ENCODE data around the gene PPP2R5C.

The PPP2R5C gene

GRCh38 chr14:101814934-101815333 lies 53.4 kb downstream of the PPP2R5C start:
- no peak for DNase-seq (ENCODE audit: low spot score)

- no peak for DNase-seq (ENCODE audit: low spot score)
Measured at GRCh38 chr14:101815994-101816393, 54.5 kb downstream of the PPP2R5C start.

- DNase-seq (ENCODE audit: low spot score), result no peak
Measured at GRCh38 chr14:101817501-101818001, 56.0 kb downstream of the PPP2R5C start.

- no peak for DNase-seq (ENCODE audit: low spot score)
Measured at GRCh38 chr14:101819251-101819990, 57.9 kb downstream of the PPP2R5C start.

GRCh38 chr14:101820283-101820798 lies 58.8 kb downstream of the PPP2R5C start:
- DNase-seq (ENCODE audit: low spot score), result no peak

GRCh38 chr14:101821528-101821927 lies 60.0 kb downstream of the PPP2R5C start:
- no peak for DNase-seq (ENCODE audit: low spot score)

GRCh38 chr14:101823066-101823465 lies 61.6 kb downstream of the PPP2R5C start:
- no peak for DNase-seq (ENCODE audit: low spot score)

- peak; percentile 25 for DNase-seq (ENCODE audit: low spot score)
Measured at GRCh38 chr14:101823511-101824120, 62.1 kb downstream of the PPP2R5C start.

- no peak for DNase-seq (ENCODE audit: low spot score)
Measured at GRCh38 chr14:101824339-101824727, 62.8 kb downstream of the PPP2R5C start.

- DNase-seq (ENCODE audit: low spot score), result no peak
Measured at GRCh38 chr14:101825797-101826196, 64.3 kb downstream of the PPP2R5C start.

- DNase-seq (ENCODE audit: low spot score), result no peak
Measured at GRCh38 chr14:101826351-101826750, 64.8 kb downstream of the PPP2R5C start.

- no peak for DNase-seq (ENCODE audit: low spot score)
Measured at GRCh38 chr14:101827286-101827685, 65.8 kb downstream of the PPP2R5C start.

- no peak for DNase-seq (ENCODE audit: low spot score)
Measured at GRCh38 chr14:101828046-101828445, 66.5 kb downstream of the PPP2R5C start.

GRCh38 chr14:101830271-101830670 lies 68.8 kb downstream of the PPP2R5C start:
- DNase-seq (ENCODE audit: low spot score), result no peak

- no peak for DNase-seq (ENCODE audit: low spot score)
Measured at GRCh38 chr14:101833045-101833444, 71.5 kb downstream of the PPP2R5C start.

GRCh38 chr14:101834397-101834796 lies 72.9 kb downstream of the PPP2R5C start:
- no peak for DNase-seq (ENCODE audit: low spot score)

GRCh38 chr14:101834800-101835547 lies 73.5 kb downstream of the PPP2R5C start:
- no peak for DNase-seq (ENCODE audit: low spot score)

- no peak for DNase-seq (ENCODE audit: low spot score)
Measured at GRCh38 chr14:101835566-101835965, 74.1 kb downstream of the PPP2R5C start.

GRCh38 chr14:101836135-101836534 lies 74.6 kb downstream of the PPP2R5C start:
- DNase-seq (ENCODE audit: low spot score), result peak; percentile 64

GRCh38 chr14:101838476-101838875 lies 77.0 kb downstream of the PPP2R5C start:
- DNase-seq (ENCODE audit: low spot score), result no peak

GRCh38 chr14:101839236-101839635 lies 77.7 kb downstream of the PPP2R5C start:
- no peak for DNase-seq (ENCODE audit: low spot score)

- DNase-seq (ENCODE audit: low spot score), result no peak
Measured at GRCh38 chr14:101839661-101840060, 78.2 kb downstream of the PPP2R5C start.
